KOPT-K1 (cell line): Measurements from ENCODE around the gene OXCT2.
"Not testable (repeated sequence)": the region's sequence is repeated elsewhere in the genome, so short reads cannot be mapped to it uniquely, and the experiment has no call there.

Source experiments
- H3K27ac ChIP-seq: fragments of 200-600 bp; sonication (generic); 2 replicates; pipeline ENCODE4 v1.5.1; 2016; ENCODE audit warnings: antibody characterized with exemption, mild to moderate bottlenecking, low read depth, low read length; ENCODE audit not compliant: poor library complexity, severe bottlenecking
- H3K36me3 ChIP-seq: fragments of 200-600 bp; sonication (generic); 2 replicates; pipeline ENCODE4 v1.5.1; 2017; ENCODE audit warnings: antibody characterized with exemption, mild to moderate bottlenecking, low read length, moderate library complexity; ENCODE audit not compliant: insufficient read depth
- H3K9me3 ChIP-seq: fragments of 200-600 bp; sonication (generic); 2 replicates; pipeline ENCODE4 v1.5.1; 2017; ENCODE audit warnings: antibody characterized with exemption, low read length, mild to moderate bottlenecking; ENCODE audit not compliant: insufficient read depth, poor library complexity, severe bottlenecking

The OXCT2 gene

GRCh38 chr1:39777306-39777705 is 6.2 kb upstream of the OXCT2 start:
- Histone ChIP-seq H3K9me3 (no peaks in the 10 kb centered on the region), H3K36me3 (no peaks in the 10 kb centered on the region), H3K27ac (no peak overlapping the region)

DNA sequence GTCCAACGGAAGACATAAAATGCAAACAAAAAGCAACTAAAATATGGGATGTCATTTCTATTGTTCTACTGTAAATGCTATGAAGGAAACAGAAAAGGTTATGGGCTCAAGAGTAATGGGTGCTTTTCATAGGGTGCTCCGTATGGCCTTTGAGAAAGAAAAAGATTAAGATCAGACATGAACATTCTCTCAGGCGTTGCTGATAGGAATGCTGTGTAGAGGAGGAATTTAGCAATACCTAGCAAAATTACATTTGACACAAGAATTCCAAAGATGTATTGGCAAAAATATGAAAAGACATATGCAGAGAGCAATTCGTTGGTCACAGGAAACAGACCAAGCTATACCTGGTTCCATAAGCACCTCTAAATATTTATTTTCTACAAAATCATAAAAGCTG is 5.7 kb upstream of the OXCT2 start:
- Histone ChIP-seq H3K9me3 (no peaks in the 10 kb centered on the region), H3K36me3 (no peaks in the 10 kb centered on the region), H3K27ac (no peak overlapping the region)

DNA sequence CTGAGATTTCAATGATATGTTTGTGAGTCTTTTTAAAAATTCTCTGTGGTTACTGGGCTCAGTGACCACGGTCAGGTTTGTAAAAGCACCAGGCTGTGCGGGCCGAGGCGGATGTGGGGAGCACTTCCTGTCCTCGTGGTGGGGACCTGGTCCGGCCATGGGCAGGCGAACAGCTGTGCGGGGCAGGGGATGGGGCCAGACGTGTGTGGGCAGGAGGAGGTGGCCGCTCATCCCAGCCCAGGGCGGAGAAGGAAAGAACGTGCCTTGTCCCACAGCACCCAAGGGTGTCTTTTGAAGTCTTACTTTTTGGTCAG is 5.2 kb upstream of the OXCT2 start:
- no peaks in the 10 kb centered on the region for H3K9me3 ChIP-seq
- H3K36me3 ChIP-seq, result no peaks in the 10 kb centered on the region
- H3K27ac ChIP-seq, result no peak overlapping the region

GRCh38 chr1:39775676-39776399 is 4.7 kb upstream of the OXCT2 start:
- H3K27ac ChIP-seq, H3K36me3 ChIP-seq, H3K9me3 ChIP-seq: not testable (repeated sequence)

GRCh38 chr1:39775141-39775540 is 4.0 kb upstream of the OXCT2 start:
- not testable (repeated sequence) for H3K27ac ChIP-seq, H3K9me3 ChIP-seq, H3K36me3 ChIP-seq

GRCh38 chr1:39773369-39773979 is 2.3 kb upstream of the OXCT2 start:
- not testable (repeated sequence) for H3K27ac ChIP-seq, H3K36me3 ChIP-seq, H3K9me3 ChIP-seq

DNA sequence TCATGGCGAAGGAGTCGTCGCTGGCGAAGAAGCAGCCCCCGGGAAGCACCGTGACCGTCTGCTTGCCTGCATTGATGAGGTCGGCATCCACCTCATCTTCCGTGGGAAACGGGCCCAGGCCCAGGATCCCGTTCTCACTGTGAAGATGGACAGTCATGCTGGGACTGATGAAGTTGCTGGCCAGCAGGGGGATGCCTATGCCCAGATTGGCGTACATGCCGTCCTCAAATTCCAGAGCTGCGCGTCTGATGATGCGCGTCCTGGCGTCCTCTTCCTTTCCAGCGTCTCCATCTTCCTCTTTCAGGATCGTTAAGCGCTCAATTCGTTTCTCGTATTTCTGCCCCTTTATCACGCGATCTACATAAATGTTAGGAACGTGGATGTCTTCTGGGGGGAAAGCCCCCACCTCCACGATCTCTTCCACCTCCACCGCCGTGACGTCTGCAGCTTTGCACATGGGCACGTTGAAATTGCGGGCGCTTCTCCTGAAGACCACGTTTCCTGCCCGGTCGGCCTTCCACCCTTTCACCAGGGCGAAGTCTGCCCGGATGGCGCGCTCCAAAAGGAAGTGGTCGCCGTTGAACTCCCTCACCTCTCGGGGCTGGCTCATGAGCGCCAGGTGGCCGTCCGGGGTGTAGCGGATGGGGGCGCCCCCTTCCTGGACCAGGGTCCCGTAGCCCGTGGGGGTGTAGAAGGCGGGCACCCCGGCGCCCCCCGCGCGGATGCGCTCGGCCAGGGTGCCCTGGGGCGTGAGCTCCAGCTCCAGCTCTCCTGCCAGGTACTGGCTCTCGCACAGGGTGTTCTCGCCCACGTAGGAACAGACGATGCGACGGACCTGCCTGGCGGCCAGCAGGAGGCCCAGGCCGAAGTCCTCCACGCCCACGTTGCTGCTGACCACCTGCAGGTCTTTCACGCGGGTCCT is 787 bp downstream of the OXCT2 start:
- H3K36me3 ChIP-seq, H3K9me3 ChIP-seq, H3K27ac ChIP-seq: not testable (repeated sequence)

DNA sequence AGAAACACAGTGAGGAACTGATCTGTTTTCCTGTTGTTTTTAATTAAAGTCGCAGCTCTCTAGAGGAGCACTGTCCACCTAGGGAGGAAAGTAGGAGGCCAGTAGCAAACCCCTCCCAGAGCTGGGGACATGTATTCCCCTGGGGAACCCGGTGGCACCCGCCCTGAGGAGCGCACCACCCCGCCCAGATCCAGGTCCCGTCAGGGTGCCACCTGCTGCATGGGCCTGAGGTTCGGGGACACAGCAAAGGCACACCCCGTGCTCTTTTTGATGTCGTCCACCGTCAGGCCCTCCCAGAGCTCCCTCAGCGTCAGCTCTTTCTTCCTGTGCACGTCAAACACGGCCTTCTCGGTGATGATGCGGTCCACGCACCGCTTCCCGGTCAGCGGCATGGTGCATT is 1.6 kb downstream of the OXCT2 start:
- H3K9me3 ChIP-seq, result not testable (repeated sequence)

GRCh38 chr1:39766466-39766865 is 4.7 kb downstream of the OXCT2 start:
- not testable (repeated sequence) for H3K36me3 ChIP-seq, H3K27ac ChIP-seq

More for the DNA sequence above, 1.6 kb downstream of the OXCT2 start:
- not testable (repeated sequence) for H3K27ac ChIP-seq, H3K36me3 ChIP-seq

GRCh38 chr1:39764512-39764911 is 6.6 kb downstream of the OXCT2 start:
- H3K27ac ChIP-seq, H3K9me3 ChIP-seq, H3K36me3 ChIP-seq: not testable (repeated sequence)

More at GRCh38 chr1:39766466-39766865, 4.7 kb downstream of the OXCT2 start:
- not testable (repeated sequence) for H3K9me3 ChIP-seq

DNA sequence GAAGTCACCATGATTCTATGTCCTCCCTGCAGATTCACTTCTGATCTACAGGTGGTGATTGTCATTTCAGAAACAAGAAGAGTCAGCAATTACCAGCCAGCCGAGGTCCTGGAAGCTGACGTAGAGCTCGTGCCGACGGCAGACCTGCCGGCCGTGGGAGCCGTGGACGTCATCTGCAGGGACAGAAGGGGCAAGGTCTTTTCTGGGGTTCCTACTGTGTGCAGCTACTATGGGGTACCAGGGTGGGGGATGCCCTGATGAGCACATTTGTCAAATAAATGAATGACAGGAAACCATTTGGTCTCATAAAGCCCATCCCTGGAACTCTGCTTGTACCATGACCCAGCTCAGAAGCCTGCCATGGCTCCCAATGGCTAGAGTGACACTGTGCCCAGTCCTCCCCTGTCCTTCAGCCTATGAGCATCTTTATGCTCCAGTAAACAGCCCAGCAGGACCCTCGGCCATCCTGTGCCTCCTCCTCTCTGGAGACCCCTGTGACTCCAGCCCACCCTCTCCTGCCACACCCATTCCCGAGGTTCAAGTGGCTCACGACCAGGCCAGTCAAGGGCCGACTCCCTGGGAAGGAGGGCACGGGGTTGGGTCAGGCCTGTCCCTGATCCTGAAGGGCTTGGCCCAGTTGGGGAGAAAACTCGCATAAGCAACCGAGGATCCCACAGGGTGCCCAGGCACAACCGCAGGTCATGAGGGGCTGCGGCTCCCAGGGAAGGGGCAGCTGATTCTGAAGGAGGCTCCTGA is 7.4 kb downstream of the OXCT2 start:
- H3K36me3 ChIP-seq, result peaks cover 15% of the 10 kb centered on the region
- H3K9me3 ChIP-seq, H3K27ac ChIP-seq: not testable (repeated sequence)

- Histone ChIP-seq H3K36me3 (peaks cover 25% of the 10 kb centered on the region), H3K9me3 (no peaks in the 10 kb centered on the region), H3K27ac (no peak overlapping the region)
These were observed 8.3 kb downstream of the OXCT2 start for GRCh38 chr1:39762550-39763540.

DNA sequence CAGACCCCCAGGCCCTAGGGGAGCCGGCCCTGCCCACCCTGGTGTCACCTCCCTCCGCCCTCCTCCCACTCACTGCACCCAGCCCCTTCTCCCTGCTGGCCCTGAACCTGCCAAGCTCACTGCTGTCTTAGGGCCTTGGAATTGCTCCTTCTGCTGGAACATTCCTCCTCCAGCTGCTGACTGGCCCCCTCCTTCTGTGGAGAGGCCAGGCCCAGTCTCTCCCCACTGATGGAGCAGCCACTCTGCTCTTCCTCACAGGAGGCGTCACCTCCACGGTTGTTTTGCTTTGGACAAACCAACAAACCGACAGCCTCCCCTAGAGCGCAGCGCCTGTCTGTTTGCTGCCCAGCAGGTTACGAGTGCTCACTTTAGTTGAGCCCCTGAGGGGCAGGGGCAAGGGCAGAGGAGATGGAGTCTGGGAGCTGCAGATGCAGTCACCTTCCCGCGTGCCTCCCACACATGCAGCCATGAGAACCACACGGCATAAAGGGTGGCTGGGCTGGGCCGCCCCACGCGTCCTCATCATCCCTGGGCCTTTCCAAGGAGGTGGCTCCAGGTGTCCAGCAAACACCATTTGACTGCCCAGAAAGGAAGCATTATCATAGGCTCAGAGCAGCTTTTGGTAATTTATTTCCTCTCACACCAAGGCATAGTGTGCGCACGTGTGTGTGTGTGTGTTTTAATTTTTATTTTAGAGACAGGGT is 9.4 kb downstream of the OXCT2 start:
- H3K9me3 ChIP-seq, result no peaks in the 10 kb centered on the region
- H3K36me3 ChIP-seq, result peaks cover 36% of the 10 kb centered on the region

GRCh38 chr1:39761016-39761415 is 10.1 kb downstream of the OXCT2 start:
- H3K36me3 ChIP-seq, result peaks cover 43% of the 10 kb centered on the region
- no peak overlapping the region for H3K27ac ChIP-seq
- H3K9me3 ChIP-seq, result no peaks in the 10 kb centered on the region

More for the DNA sequence above, 9.4 kb downstream of the OXCT2 start:
- no peak overlapping the region for H3K27ac ChIP-seq
